ENCODE data around the gene DEXI. TPM values are rescaled to one million over a fixed set of nuclear protein-coding genes. Genes with fewer than 3 reads are reported as not detected.
"Not testable (repeated sequence)": the region's sequence is repeated elsewhere in the genome, so short reads cannot be mapped to it uniquely, and the experiment has no call there.

DEXI gene
- total and polyA plus RNA-seq, 8 donors = 12.0 to 22.6 (median 16.8) TPM

- H3K4me3 ChIP-seq = peak within 1 kb of the TSS; percentile 83 to 92 (median 88)
- 0% methylated on average over 79 to 86 of the region's 86 CpGs for whole genome bisulfite sequencing, 2 donors
- DNase-seq = peak; percentile 97 to 98 (median 98)
- ATAC-seq = peak; percentile 80 to 87 (median 82)
- no peak for TF ChIP-seq CTCF (IDR thresholded peaks at IDR 0.05)
- peak; percentile 63 for FAIRE-seq
- H3K4me1 ChIP-seq = peaks cover 6 to 25% (median 9%) of the 10 kb centered on the region in 3 donors
- H3K9me3 ChIP-seq = no peaks in the 10 kb centered on the region
- H3K27ac ChIP-seq = peak within 1 kb of the TSS; percentile 19 to 55 (median 38)
- no peaks in the 10 kb centered on the region for H3K36me3 ChIP-seq
- no peaks in the 10 kb centered on the region for H3K27me3 ChIP-seq
- intact Hi-C loops (cut with DNase I) = no loop called here
Measured at GRCh38 chr16:10944249-10945064, 2.2 kb upstream of the DEXI start, which contains the start of gene CLEC16A. TSS of gene CLEC16A (plus strand) at chr16:10944564. CDS start at chr16:10944718, 154 bp downstream.

DNA sequence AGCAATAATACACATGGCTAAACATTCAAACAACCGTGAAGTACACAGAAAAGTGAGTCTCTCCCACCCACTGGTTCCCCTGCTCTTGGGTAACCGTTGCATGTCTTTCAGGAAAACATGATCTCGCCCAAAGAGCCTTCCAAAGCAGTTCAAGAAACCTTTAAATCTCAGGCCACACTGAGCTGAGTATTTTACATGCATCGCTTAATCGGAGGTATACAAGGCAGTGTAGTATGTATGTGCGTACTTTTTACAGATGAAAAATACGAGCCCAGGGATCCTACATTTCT is 741 bp upstream of the DEXI start:
- intact Hi-C loops (cut with DNase I) = no loop called here
- Histone ChIP-seq H3K4me3 (peak overlapping the region in 2 of 4 donors; percentile 77 to 90), H3K36me3 (no peaks in the 10 kb centered on the region), H3K9me3 (no peaks in the 10 kb centered on the region), H3K27me3 (no peaks in the 10 kb centered on the region), H3K27ac (peak overlapping the region in 1 of 4 donors; percentile 80), H3K4me1 (peaks cover 19 to 40% (median 21%) of the 10 kb centered on the region in 3 donors)
- no peak for ATAC-seq
- FAIRE-seq = no peak
- WGBS, 2 donors = 87 to 92% methylated on average over 7 of the region's 7 CpGs
- no peak for TF ChIP-seq CTCF (IDR thresholded peaks at IDR 0.05)
- no peak for DNase-seq

DNA sequence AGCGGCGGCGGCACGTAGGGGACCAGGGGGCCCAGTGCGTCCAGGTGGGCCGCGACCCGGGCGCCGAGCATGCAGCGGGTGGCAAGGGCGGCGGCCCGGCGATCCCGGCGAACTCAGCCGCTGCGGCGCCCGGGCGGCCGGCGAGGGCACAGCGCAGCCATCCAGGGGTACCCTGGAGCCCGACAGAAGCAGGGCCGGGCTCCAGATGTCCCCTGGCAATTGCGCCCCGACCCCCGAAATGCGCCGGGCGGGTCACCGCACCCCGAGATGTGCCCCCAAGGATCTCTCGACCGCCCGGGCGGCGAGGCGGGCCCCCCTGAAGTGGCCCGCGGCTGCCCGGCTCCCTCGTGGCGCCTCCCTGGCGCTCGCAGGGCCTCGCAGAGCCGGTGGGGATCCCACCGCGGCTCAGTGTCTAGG is 325 bp downstream of the DEXI start:
- peak overlapping the region; percentile 77 to 90 (median 80) for H3K4me3 ChIP-seq
- intact Hi-C loops (cut with DNase I); H3K9me3 ChIP-seq; H3K36me3 ChIP-seq; FAIRE-seq; H3K27me3 ChIP-seq; DNase-seq: not testable (repeated sequence)
- H3K27ac ChIP-seq = peak overlapping the region in 2 of 4 donors; percentile 71 to 80
- peaks cover 26 to 50% (median 30%) of the 10 kb centered on the region in 3 donors for H3K4me1 ChIP-seq
- 0% methylated on average over 17 to 52 of the region's 52 CpGs for WGBS, 2 donors
- ATAC-seq = peak; percentile 1 to 28 (median 12)

- no peaks in the 10 kb centered on the region for H3K9me3 ChIP-seq
- no peaks in the 10 kb centered on the region for H3K36me3 ChIP-seq
- 2 to 3% methylated on average over 30 to 34 of the region's 36 CpGs for WGBS, 2 donors
- H3K4me3 ChIP-seq = peak overlapping the region; percentile 77 to 90 (median 80)
- H3K27ac ChIP-seq = peak overlapping the region in 2 of 4 donors; percentile 13
- DNase-seq = peak in 3 of 6 donors; percentile 41 to 68 (median 46)
- no peaks in the 10 kb centered on the region for H3K27me3 ChIP-seq
- no peak for TF ChIP-seq CTCF (IDR thresholded peaks at IDR 0.05)
- FAIRE-seq = no peak
- peaks cover 26 to 54% (median 30%) of the 10 kb centered on the region in 3 donors for H3K4me1 ChIP-seq
- intact Hi-C loops (cut with DNase I) = no loop called here
- no peak for ATAC-seq
Measured at GRCh38 chr16:10941127-10941933, 938 bp downstream of the DEXI start.

GRCh38 chr16:10940501-10941079 is 1.7 kb downstream of the DEXI start:
- Histone ChIP-seq H3K4me1 (peaks cover 28 to 56% (median 30%) of the 10 kb centered on the region in 3 donors), H3K36me3 (no peaks in the 10 kb centered on the region), H3K9me3 (no peaks in the 10 kb centered on the region), H3K27ac (peak overlapping the region in 1 of 4 donors; percentile 13), H3K27me3 (no peaks in the 10 kb centered on the region), H3K4me3 (peak overlapping the region; percentile 77 to 90 (median 80))
- no peak for ATAC-seq
- no peak for TF ChIP-seq CTCF (IDR thresholded peaks at IDR 0.05)
- DNase-seq = peak in 1 of 6 donors; percentile 54
- WGBS, 2 donors = 10% methylated on average over 8 of the region's 8 CpGs
- FAIRE-seq = no peak
- intact Hi-C loops (cut with DNase I) = no loop called here
